BE2C (cell line): Measurements from ENCODE around the gene HOMEZ.

ENCODE experiments used
- DNase-seq: peaks from one replicate; pipeline ENCODE4 v3.0.0-alpha.2; 2020
- H3K27me3 ChIP-seq: fragments of 250-450 bp; sonication (Bioruptor Pico); 2 replicates; pipeline ENCODE4 v1.5.1; 2020; ENCODE audit warnings: mild to moderate bottlenecking
- H3K36me3 ChIP-seq: fragments of 250-450 bp; sonication (Bioruptor Pico); 2 replicates; pipeline ENCODE4 v1.5.1; 2020; ENCODE audit warnings: mild to moderate bottlenecking
- H3K4me1 ChIP-seq: fragments of 250-450 bp; sonication (Bioruptor Pico); 2 replicates; pipeline ENCODE4 v1.5.1; 2020
- H3K4me3 ChIP-seq: 2 replicates; pipeline ENCODE4 v1.5.1; 2011; ENCODE audit warnings: low read depth, low read length
- H3K9me3 ChIP-seq: fragments of 250-450 bp; sonication (Bioruptor Pico); 2 replicates; pipeline ENCODE4 v1.5.1; 2020
- TF ChIP-seq, protein P1 (sequence below): IDR thresholded peaks from 2 replicates; pipeline ENCODE4 v1.5.1; 2012; ENCODE audit warnings: mild to moderate bottlenecking, low read depth, low read length

The HOMEZ gene

DNA sequence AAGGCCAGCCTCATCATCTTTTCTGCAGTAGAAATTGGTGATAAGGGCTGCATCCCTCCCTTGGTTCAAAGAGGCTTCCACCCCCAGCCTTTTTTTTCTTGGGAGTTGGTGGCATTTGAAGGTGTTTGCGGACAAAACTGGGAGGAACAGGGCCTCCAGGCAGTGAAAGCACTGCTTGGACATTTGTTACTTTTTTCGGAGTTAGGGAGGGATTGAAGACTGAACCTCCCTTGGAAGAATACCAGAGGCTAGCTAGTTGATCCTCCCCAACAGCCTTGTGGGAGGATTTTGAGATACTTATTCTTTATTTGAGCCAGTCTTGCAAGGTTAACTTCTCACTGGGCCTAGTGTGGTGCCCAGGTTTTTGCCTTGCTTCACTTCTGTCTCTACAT, 38.5 kb upstream of the HOMEZ start:
- DNase-seq = no peak
- no peaks in the 10 kb centered on the region for H3K27me3 ChIP-seq
- TF ChIP-seq, protein P1, sequence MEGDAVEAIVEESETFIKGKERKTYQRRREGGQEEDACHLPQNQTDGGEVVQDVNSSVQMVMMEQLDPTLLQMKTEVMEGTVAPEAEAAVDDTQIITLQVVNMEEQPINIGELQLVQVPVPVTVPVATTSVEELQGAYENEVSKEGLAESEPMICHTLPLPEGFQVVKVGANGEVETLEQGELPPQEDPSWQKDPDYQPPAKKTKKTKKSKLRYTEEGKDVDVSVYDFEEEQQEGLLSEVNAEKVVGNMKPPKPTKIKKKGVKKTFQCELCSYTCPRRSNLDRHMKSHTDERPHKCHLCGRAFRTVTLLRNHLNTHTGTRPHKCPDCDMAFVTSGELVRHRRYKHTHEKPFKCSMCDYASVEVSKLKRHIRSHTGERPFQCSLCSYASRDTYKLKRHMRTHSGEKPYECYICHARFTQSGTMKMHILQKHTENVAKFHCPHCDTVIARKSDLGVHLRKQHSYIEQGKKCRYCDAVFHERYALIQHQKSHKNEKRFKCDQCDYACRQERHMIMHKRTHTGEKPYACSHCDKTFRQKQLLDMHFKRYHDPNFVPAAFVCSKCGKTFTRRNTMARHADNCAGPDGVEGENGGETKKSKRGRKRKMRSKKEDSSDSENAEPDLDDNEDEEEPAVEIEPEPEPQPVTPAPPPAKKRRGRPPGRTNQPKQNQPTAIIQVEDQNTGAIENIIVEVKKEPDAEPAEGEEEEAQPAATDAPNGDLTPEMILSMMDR = no peak
- no peak overlapping the region for H3K4me3 ChIP-seq
- H3K9me3 ChIP-seq = no peaks in the 10 kb centered on the region; the same call in 1 of the 2 replicates
- H3K4me1 ChIP-seq = peaks cover 3% of the 10 kb centered on the region; the same call in 1 of the 2 replicates
- H3K36me3 ChIP-seq = peaks cover 25% of the 10 kb centered on the region

DNA sequence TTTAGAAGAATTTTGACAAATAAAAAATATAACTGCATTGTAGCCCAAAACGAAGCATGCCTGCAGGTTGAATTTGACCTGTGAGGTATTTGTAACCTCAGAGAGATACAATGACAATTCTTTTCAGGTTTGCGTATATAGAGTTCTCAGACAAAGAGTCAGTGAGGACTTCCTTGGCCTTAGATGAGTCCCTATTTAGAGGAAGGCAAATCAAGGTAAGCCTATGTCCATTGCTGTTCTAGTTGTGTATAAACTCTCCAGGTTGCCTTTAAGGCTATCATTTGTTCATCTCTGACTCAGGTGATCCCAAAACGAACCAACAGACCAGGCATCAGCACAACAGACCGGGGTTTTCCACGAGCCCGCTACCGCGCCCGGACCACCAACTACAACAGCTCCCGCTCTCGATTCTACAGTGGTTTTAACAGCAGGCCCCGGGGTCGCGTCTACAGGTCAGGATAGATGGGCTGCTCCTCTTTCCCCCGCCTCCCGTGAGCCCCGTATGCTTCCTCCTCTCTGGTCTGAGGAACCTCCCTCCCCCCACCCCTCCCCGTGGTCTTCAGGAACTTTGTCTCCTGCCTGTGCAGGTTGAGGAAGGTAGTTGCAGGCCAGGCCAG, 38.0 kb upstream of the HOMEZ start:
- Histone ChIP-seq H3K4me1 (peaks cover 3% of the 10 kb centered on the region; the same call in 1 of the 2 replicates), H3K27me3 (no peaks in the 10 kb centered on the region), H3K9me3 (no peaks in the 10 kb centered on the region; the same call in 1 of the 2 replicates), H3K4me3 (no peak overlapping the region), H3K36me3 (peaks cover 25% of the 10 kb centered on the region)
- DNase-seq = no peak
- TF ChIP-seq, protein P1 = no peak

DNA sequence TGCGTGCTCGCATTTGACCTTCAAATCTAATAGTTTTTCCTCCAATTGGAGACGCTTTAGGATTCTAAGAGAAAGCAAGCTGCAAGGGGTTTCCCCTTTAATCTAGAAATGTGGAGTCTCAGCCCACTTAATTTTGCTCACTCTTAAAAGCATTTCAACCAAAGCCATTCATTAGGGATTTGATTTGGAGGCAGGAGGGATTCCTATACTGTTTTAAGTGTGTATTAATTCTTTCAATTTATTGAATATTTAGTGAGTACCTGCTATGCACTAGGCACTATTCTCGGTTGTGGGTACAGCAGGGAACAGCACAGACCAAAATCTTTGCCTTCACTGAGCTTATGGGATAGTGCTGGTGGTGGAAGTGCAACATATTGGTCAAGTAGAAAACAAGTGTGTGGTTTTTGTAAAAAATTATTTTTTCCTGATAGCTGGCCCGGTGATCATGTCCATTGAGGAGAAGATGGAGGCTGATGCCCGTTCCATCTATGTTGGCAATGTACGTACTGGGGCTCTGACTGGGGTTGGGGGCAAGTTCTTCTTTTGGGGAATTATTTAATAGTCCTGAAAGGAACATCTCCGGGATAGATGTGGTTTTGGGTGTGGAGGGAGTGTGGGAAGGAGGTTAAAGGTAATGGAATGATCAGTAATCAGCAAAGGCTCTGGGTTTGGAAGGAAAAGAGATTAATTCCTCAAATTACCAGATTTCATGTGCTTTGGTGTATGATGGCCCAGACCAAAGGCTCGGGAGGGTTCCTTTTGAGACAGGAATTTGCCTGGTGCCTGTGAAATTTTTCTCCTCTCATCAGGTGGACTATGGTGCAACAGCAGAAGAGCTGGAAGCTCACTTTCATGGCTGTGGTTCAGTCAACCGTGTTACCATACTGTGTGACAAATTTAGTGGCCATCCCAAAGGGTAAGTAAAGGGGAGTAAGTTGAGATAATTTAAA, 36.9 kb upstream of the HOMEZ start:
- Histone ChIP-seq H3K4me1 (peaks cover 3% of the 10 kb centered on the region; the same call in 1 of the 2 replicates), H3K27me3 (no peaks in the 10 kb centered on the region), H3K9me3 (no peaks in the 10 kb centered on the region; the same call in 1 of the 2 replicates), H3K36me3 (peaks cover 25% of the 10 kb centered on the region), H3K4me3 (peak overlapping the region; percentile 100)
- DNase-seq = no peak
- TF ChIP-seq, protein P1 = no peak

DNA sequence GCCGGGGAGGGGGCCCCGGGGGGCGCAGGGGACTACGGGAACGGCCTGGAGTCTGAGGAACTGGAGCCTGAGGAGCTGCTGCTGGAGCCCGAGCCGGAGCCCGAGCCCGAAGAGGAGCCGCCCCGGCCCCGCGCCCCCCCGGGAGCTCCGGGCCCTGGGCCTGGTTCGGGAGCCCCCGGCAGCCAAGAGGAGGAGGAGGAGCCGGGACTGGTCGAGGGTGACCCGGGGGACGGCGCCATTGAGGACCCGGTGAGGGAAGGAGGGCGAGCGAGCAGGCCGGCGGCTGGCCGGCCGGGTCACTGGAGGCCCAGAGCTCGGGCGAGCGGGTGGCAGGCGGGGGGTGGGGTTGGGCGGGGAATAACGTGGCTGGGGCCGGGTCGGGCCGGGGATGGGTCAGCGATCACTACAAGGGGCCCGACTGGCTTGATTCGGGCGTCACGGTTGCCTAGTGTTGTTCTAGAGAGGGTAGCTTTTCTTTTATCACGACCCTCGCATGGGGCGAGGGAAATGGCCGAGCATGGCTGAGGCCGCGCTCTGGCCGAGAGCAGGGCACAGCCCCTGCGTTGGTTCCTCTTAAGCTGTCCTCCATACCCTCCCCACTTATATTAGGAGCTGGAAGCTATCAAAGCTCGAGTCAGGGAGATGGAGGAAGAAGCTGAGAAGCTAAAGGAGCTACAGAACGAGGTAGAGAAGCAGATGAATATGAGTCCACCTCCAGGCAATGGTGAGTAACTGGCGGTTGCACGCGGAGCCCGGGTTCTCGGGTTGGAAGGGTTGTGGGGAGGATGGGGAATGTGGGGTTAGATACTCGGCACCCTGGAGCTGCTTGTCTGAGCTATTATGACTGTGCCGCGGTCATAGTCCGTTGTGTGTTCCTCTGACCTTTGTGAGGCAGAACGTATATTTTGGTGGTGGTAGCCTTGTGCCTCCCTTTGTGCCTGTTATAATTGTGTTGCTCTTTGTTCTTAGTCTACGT, 35.9 kb upstream of the HOMEZ start:
- DNase-seq = peak; percentile 43
- Histone ChIP-seq H3K27me3 (no peaks in the 10 kb centered on the region), H3K9me3 (no peaks in the 10 kb centered on the region; the same call in 1 of the 2 replicates), H3K4me3 (peak overlapping the region; percentile 100), H3K36me3 (peaks cover 25% of the 10 kb centered on the region), H3K4me1 (peaks cover 3% of the 10 kb centered on the region; the same call in 1 of the 2 replicates)
- TF ChIP-seq, protein P1 = no peak

DNA sequence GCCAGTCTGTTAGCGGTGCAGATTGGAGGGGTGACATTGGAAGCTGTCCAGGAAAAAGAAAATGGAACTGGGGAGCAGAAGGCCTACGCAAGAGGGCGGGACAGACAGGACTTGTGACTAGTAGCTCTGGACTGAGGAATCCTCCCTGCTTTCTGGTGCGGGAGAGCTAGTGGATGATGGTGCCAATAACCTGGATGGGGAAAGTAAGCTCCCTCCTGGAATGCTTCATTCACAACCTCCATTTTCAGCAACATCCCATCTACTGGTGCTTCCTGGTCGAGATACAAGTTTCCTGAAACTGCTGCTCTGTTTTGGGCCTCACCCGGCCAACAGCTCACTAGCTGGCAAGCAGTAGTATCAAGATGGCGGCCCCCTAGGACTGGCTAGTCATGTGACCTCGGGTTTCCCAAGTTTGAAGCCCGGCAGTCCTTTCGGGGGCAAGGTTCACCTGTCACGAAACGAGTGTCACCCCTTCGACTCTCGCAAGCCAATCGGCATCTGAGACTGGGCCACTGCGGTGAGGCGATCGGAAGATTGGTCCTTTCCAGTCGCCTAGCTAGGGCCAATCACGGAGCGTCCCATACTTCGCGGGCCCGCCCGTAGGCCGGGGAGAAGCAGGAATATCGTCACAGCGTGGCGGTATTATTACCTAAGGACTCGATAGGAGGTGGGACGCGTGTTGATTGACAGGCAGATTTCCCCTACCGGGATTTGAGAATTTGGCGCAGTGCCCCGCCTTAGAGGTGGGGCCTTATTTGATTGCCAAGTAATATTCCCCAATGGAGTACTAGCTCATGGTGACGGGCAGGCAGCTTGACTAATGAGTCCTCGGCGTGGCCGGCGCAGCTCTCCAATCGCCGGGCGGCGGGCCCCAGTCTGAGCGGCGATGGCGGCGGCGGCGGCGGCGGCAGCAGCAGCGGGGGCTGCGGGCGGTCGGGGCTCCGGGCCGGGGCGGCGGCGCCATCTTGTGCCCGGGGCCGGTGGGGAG, 34.9 kb upstream of the HOMEZ start, which contains the start of gene PABPN1:
PABPN1 (plus strand) TSS at position 874 of the 988 bp plus-strand sequence; CDS start at position 887, 13 bp downstream.
- peak within 1 kb of the TSS; percentile 100 for H3K4me3 ChIP-seq
- TF ChIP-seq, protein P1 = no peak
- peaks cover 3% of the 10 kb centered on the region; the same call in 1 of the 2 replicates for H3K4me1 ChIP-seq
- no peaks in the 10 kb centered on the region; the same call in 1 of the 2 replicates for H3K9me3 ChIP-seq
- DNase-seq = peak; percentile 98
- H3K36me3 ChIP-seq = peaks cover 25% of the 10 kb centered on the region
- no peaks in the 10 kb centered on the region for H3K27me3 ChIP-seq
